Panc1 (cell line): Measurements from ENCODE around the gene TFEB. TPM values are rescaled to one million over a fixed set of nuclear protein-coding genes. Genes with fewer than 3 reads are reported as not detected.

Source experiments
- ATAC-seq: fragments of 200-7000 bp; cut with Tn5 transposase; 2 replicates; pipeline ENCODE4 v1.9.1; 2020; ENCODE audit warnings: mild to moderate bottlenecking, moderate library complexity
- BruUV-seq: library from RNA; stranded (reverse); fragments of 400-500 nt; replicated peaks from 2 replicates; lab custom pipeline; 2021; lab: Mats Ljungman, UMichigan
- CTCF ChIA-PET: fragments of 300-600 bp; sonication (Branson Sonifier 250); formaldehyde crosslinking; loops from one replicate; lab custom pipeline; 2022; ENCODE audit warnings: antibody characterized with exemption; lab: Charles Lee
- POLR2A ChIA-PET: fragments of 300-600 bp; sonication (Branson Sonifier 250); formaldehyde crosslinking; loops from one replicate; lab custom pipeline; 2022; ENCODE audit warnings: antibody characterized with exemption; lab: Charles Lee
- DNase-seq: peaks from one replicate; pipeline ENCODE4 v3.0.0-alpha.2; 2010; ENCODE audit warnings: low read depth, low spot score
- H3K27ac ChIP-seq: 2 replicates; pipeline ENCODE4 v1.5.1; 2011; ENCODE audit warnings: mild to moderate bottlenecking, low read length, inconsistent platforms
- H3K27me3 ChIP-seq: fragments of 200-500 bp; sonication (Bioruptor generic); 2 replicates; pipeline ENCODE4 v1.6.0; 2014; ENCODE audit warnings: low read length, inconsistent platforms; ENCODE audit not compliant: control insufficient read depth, insufficient read depth
- H3K36me3 ChIP-seq: fragments of 200-500 bp; sonication (Bioruptor generic); 2 replicates; pipeline ENCODE4 v1.5.1; 2014; ENCODE audit warnings: inconsistent platforms, mild to moderate bottlenecking, low read length, moderate library complexity; ENCODE audit not compliant: control insufficient read depth, insufficient read depth
- H3K4me1 ChIP-seq: 2 replicates; pipeline ENCODE4 v1.5.1; 2011; ENCODE audit warnings: inconsistent platforms, mild to moderate bottlenecking, low read length, moderate library complexity; ENCODE audit not compliant: control insufficient read depth, insufficient read depth
- H3K4me3 ChIP-seq, 2 experiments: 2 replicates each; pipeline ENCODE4 v1.5.1; 2011 to 2012; ENCODE audit warnings: low read depth in 2 of 2, low read length in 2 of 2, mild to moderate bottlenecking in 2 of 2, inconsistent platforms in 1 of 2, moderate library complexity in 1 of 2
- H3K9me3 ChIP-seq: fragments of 200-500 bp; sonication (Bioruptor generic); 2 replicates; pipeline ENCODE4 v1.5.1; 2014; ENCODE audit warnings: low read depth, mild to moderate bottlenecking, inconsistent platforms, low read length, moderate library complexity; ENCODE audit not compliant: control insufficient read depth, insufficient read depth
- CTCF ChIP-seq: fragments of 450-650 bp; IDR thresholded peaks from 2 replicates; pipeline ENCODE4 v1.5.1; 2017; ENCODE audit warnings: mild to moderate bottlenecking
- POLR2AphosphoS5 ChIP-seq: IDR thresholded peaks from 2 replicates; pipeline ENCODE4 v1.6.1; 2012; ENCODE audit warnings: mild to moderate bottlenecking, low read depth, low read length, moderate library complexity
- REST ChIP-seq, 2 experiments: IDR thresholded peaks; 2 replicates each; pipeline ENCODE4 v1.6.1; 2011 to 2012; ENCODE audit warnings: low read depth in 2 of 2, control low read depth in 1 of 2, low read length in 1 of 2, mild to moderate bottlenecking in 1 of 2, moderate library complexity in 1 of 2; ENCODE audit not compliant: insufficient read depth in 1 of 2
- SIN3A ChIP-seq: IDR thresholded peaks from 2 replicates; pipeline ENCODE4 v1.6.1; 2012; ENCODE audit warnings: low read depth, mild to moderate bottlenecking, low read length, moderate library complexity, borderline replicate concordance; ENCODE audit not compliant: insufficient read depth
- TCF7L2 ChIP-seq: IDR thresholded peaks from 2 replicates; pipeline ENCODE4 v1.6.1; 2011; ENCODE audit warnings: mild to moderate bottlenecking, low read depth, low read length, inconsistent platforms
- in situ Hi-C: cut with HindIII; loops from 2 replicates; pipeline ENCODE4 v1.10.0; 2016; ENCODE audit warnings: low sequenced_read_pairs, low pct_unique_long_range_greater_than_20kb
- intact Hi-C: fragments of 100-400 bp; cut with micrococcal nuclease; formaldehyde crosslinking; loops from one replicate; pipeline ENCODE4 v1.10.0; 2022; ENCODE audit not compliant: unreplicated experiment
- total RNA-seq: library from RNA; stranded (reverse); gene quantifications from one replicate; pipeline ENCODE4 v1.2.1, GENCODE V29; 2021; ENCODE audit not compliant: unreplicated experiment

The TFEB gene
- total RNA-seq, 1 experiment from 2014 or later: 13.3 TPM

- Histone ChIP-seq H3K27me3 (no peaks in the 10 kb centered on the region; the same call in 1 of the 2 replicates), H3K9me3 (peaks cover 2% of the 10 kb centered on the region; the same call in 1 of the 2 replicates), H3K4me1 (no peaks in the 10 kb centered on the region), H3K4me3 (no peak overlapping the region), H3K27ac (no peak overlapping the region), H3K36me3 (no peaks in the 10 kb centered on the region)
- ChIA-PET POLR2A (no interaction called here), CTCF (no interaction called here)
- ATAC-seq (no peak), DNase-seq (no peak)
- intact Hi-C loops: no loop called here
- TF ChIP-seq REST (IDR thresholded peaks at IDR 0.05; ENCODE audit: insufficient read depth in 1 of 2, low read depth in 2 of 2, low read length in 1 of 2) (no peak), TCF7L2 (no peak), SIN3A (no peak), CTCF (no peak), POLR2AphosphoS5 (no peak)
- in situ Hi-C loops: no loop called here
- BruUV-seq: no TSS peak
Observed at GRCh38 chr6:41672016-41672415, 63.4 kb downstream of the TFEB start.

GRCh38 chr6:41671376-41671775 lies 64.0 kb downstream of the TFEB start:
- intact Hi-C loops (no loop called here), in situ Hi-C loops (no loop called here)
- Histone ChIP-seq H3K9me3 (peaks cover 2% of the 10 kb centered on the region; the same call in 1 of the 2 replicates), H3K27ac (no peak overlapping the region), H3K36me3 (no peaks in the 10 kb centered on the region), H3K27me3 (no peaks in the 10 kb centered on the region; the same call in 1 of the 2 replicates), H3K4me3 (no peak overlapping the region), H3K4me1 (no peaks in the 10 kb centered on the region)
- ChIA-PET CTCF (no interaction called here), POLR2A (interaction anchor here (0.7 kb wide), 1 partner anchor 14 kb away, joined by 3 read pairs; no protein-coding TSS in a partner anchor)
- BruUV-seq: no TSS peak
- no peak for TF ChIP-seq CTCF
- TF ChIP-seq SIN3A: no peak
- no peak for TF ChIP-seq POLR2AphosphoS5
- TF ChIP-seq TCF7L2: no peak
- no peak for TF ChIP-seq REST (IDR thresholded peaks at IDR 0.05; ENCODE audit: insufficient read depth in 1 of 2, low read depth in 2 of 2, low read length in 1 of 2)
- no peak for ATAC-seq
- DNase-seq: no peak
